H1 (cell line): ENCODE results near the gene ZNF8.

ENCODE experiments used
- BCL11A ChIP-seq, 2 experiments: IDR thresholded peaks; one replicate each; pipeline ENCODE4 v1.6.1; 2011; ENCODE audit warnings: low read depth in 2 of 2, low read length in 2 of 2, mild to moderate bottlenecking in 2 of 2
- BRCA1 ChIP-seq: IDR thresholded peaks from 2 replicates; pipeline ENCODE4 v1.6.1; 2012; ENCODE audit warnings: low read depth, low read length, improper control_type of control experiment
- CHD2 ChIP-seq: IDR thresholded peaks from 2 replicates; pipeline ENCODE4 v1.6.1; 2012; ENCODE audit warnings: low read length, improper control_type of control experiment
- CHD7 ChIP-seq: fragments of 300-600 bp; sonication (generic); IDR thresholded peaks from 2 replicates; pipeline ENCODE4 v1.7.1; 2012; ENCODE audit warnings: low read length, moderate library complexity, mild to moderate bottlenecking, inconsistent platforms; ENCODE audit not compliant: insufficient replicate concordance
- EP300 ChIP-seq, 2 experiments: IDR thresholded peaks; 1 replicate in 1 of 2; 2 replicates in 1 of 2; pipeline ENCODE4 v1.6.1; 2011 to 2012; ENCODE audit warnings: low read depth in 2 of 2, low read length in 2 of 2, mild to moderate bottlenecking in 2 of 2, borderline replicate concordance in 1 of 2, inconsistent platforms in 1 of 2, moderate library complexity in 1 of 2
- JUN ChIP-seq: IDR thresholded peaks from 2 replicates; pipeline ENCODE4 v1.6.1; 2011; ENCODE audit warnings: low read depth, mild to moderate bottlenecking, improper control_type of control experiment, low read length
- POLR2A ChIP-seq, 2 experiments: IDR thresholded peaks; 1 replicate in 1 of 2; 2 replicates in 1 of 2; pipeline ENCODE4 v1.6.1; 2011; ENCODE audit warnings: low read depth in 2 of 2, low read length in 2 of 2, mild to moderate bottlenecking in 2 of 2; ENCODE audit errors: control extremely low read depth in 1 of 2
- POLR2AphosphoS5 ChIP-seq: IDR thresholded peaks from 2 replicates; pipeline ENCODE4 v1.6.1; 2011; ENCODE audit warnings: low read depth, low read length
- RFX5 ChIP-seq: IDR thresholded peaks from 2 replicates; pipeline ENCODE4 v1.6.1; 2011; ENCODE audit warnings: low read depth, low read length, improper control_type of control experiment, borderline replicate concordance
- SP4 ChIP-seq: IDR thresholded peaks from 2 replicates; pipeline ENCODE4 v1.6.1; 2012; ENCODE audit warnings: low read length, inconsistent platforms
- TAF1 ChIP-seq: IDR thresholded peaks from 2 replicates; pipeline ENCODE4 v1.6.1; 2011; ENCODE audit warnings: mild to moderate bottlenecking, low read depth, low read length
- YY1 ChIP-seq: IDR thresholded peaks from 2 replicates; pipeline ENCODE4 v1.6.1; 2011; ENCODE audit warnings: low read depth, mild to moderate bottlenecking, low read length
- TF ChIP-seq, protein P1 (sequence below), 3 experiments: IDR thresholded peaks; 1 replicate in 2 of 3; 2 replicates in 1 of 3; pipeline versions ENCODE4 v1.5.1 to v1.6.1; 2011; ENCODE audit warnings: low read length in 3 of 3, mild to moderate bottlenecking in 3 of 3, inconsistent platforms in 2 of 3, low read depth in 1 of 3, moderate library complexity in 1 of 3; ENCODE audit not compliant: insufficient read depth in 1 of 3; ENCODE audit errors: control extremely low read depth in 1 of 3

GRCh38 chr19:58336216-58336615 is 57.5 kb downstream of the ZNF8 start:
- TF ChIP-seq POLR2A (IDR thresholded peaks at IDR 0.05; ENCODE audit: control extremely low read depth in 1 of 2, low read depth in 2 of 2, low read length in 2 of 2) (no peak), BCL11A (IDR thresholded peaks at IDR 0.05; ENCODE audit: low read depth in 2 of 2, low read length in 2 of 2) (no peak), YY1 (no peak), CHD2 (no peak), JUN (no peak), TAF1 (no peak), BRCA1 (no peak), RFX5 (no peak), EP300 (IDR thresholded peaks at IDR 0.05; ENCODE audit: borderline replicate concordance in 1 of 2, low read depth in 2 of 2, low read length in 2 of 2) (no peak), POLR2AphosphoS5 (no peak), SP4 (no peak), CHD7 (no peak)
- TF ChIP-seq, protein P1, sequence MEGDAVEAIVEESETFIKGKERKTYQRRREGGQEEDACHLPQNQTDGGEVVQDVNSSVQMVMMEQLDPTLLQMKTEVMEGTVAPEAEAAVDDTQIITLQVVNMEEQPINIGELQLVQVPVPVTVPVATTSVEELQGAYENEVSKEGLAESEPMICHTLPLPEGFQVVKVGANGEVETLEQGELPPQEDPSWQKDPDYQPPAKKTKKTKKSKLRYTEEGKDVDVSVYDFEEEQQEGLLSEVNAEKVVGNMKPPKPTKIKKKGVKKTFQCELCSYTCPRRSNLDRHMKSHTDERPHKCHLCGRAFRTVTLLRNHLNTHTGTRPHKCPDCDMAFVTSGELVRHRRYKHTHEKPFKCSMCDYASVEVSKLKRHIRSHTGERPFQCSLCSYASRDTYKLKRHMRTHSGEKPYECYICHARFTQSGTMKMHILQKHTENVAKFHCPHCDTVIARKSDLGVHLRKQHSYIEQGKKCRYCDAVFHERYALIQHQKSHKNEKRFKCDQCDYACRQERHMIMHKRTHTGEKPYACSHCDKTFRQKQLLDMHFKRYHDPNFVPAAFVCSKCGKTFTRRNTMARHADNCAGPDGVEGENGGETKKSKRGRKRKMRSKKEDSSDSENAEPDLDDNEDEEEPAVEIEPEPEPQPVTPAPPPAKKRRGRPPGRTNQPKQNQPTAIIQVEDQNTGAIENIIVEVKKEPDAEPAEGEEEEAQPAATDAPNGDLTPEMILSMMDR (IDR thresholded peaks at IDR 0.05; ENCODE audit: control extremely low read depth in 1 of 3, insufficient read depth in 1 of 3, low read depth in 1 of 3, low read length in 3 of 3) = no peak
